SK-N-SH treated with all-trans-retinoic acid at 6 μM for 48 hours (cell line): Measurements from ENCODE around the gene CHRD.

Source experiments
- ATAC-seq: fragments of 200-7000 bp; cut with Tn5 transposase; 3 replicates; pipeline ENCODE4 v1.9.1; 2020; ENCODE audit warnings: mild to moderate bottlenecking, moderate library complexity
- ARNTL ChIP-seq: fragments of 450-650 bp; formaldehyde crosslinking; IDR thresholded peaks from 2 replicates; pipeline ENCODE4 v1.5.0; 2020; ENCODE audit warnings: low read depth, mild to moderate bottlenecking, moderate library complexity, borderline replicate concordance
- BACH2 ChIP-seq: fragments of 250-450 bp; sonication (Bioruptor Pico); IDR thresholded peaks from 2 replicates; pipeline ENCODE4 v1.9.0; 2021; ENCODE audit warnings: mild to moderate bottlenecking, borderline replicate concordance
- CSDC2 ChIP-seq: fragments of 250-450 bp; sonication (Bioruptor Pico); IDR thresholded peaks from 2 replicates; pipeline ENCODE4 v1.5.0; 2020; ENCODE audit warnings: mild to moderate bottlenecking, moderate library complexity
- ESRRG ChIP-seq: fragments of 250-450 bp; sonication (Bioruptor Pico); IDR thresholded peaks from 2 replicates; pipeline ENCODE4 v1.6.1; 2021; ENCODE audit warnings: mild to moderate bottlenecking
- GLIS3 ChIP-seq: fragments of 250-450 bp; sonication (Bioruptor Pico); IDR thresholded peaks from 2 replicates; pipeline ENCODE4 v1.5.0; 2020; ENCODE audit warnings: mild to moderate bottlenecking, moderate library complexity
- ISL1 ChIP-seq: fragments of 250-450 bp; sonication (Bioruptor Pico); IDR thresholded peaks from 2 replicates; pipeline ENCODE4 v2.1.2; 2022; ENCODE audit warnings: mild to moderate bottlenecking, moderate library complexity
- OSR1 ChIP-seq: fragments of 250-450 bp; sonication (Bioruptor Pico); IDR thresholded peaks from 2 replicates; pipeline ENCODE4 v1.8.0; 2022; ENCODE audit warnings: moderate library complexity, mild to moderate bottlenecking, inconsistent platforms
- PPARA ChIP-seq: fragments of 250-450 bp; sonication (Bioruptor Pico); IDR thresholded peaks from 2 replicates; pipeline ENCODE4 v1.5.0; 2020; ENCODE audit warnings: mild to moderate bottlenecking, borderline replicate concordance
- SNAI2 ChIP-seq: fragments of 250-450 bp; sonication (Bioruptor Pico); IDR thresholded peaks from 2 replicates; pipeline ENCODE4 v1.5.0; 2020; ENCODE audit warnings: mild to moderate bottlenecking, moderate library complexity
- TCF4 ChIP-seq: fragments of 250-450 bp; sonication (Bioruptor Pico); IDR thresholded peaks from 2 replicates; pipeline ENCODE4 v1.8.0; 2021; ENCODE audit warnings: mild to moderate bottlenecking, moderate library complexity, borderline replicate concordance
- TOX ChIP-seq: fragments of 250-450 bp; sonication (Bioruptor Pico); IDR thresholded peaks from 2 replicates; pipeline ENCODE4 v1.8.0; 2021; ENCODE audit warnings: mild to moderate bottlenecking, moderate library complexity, borderline replicate concordance
- ZC3H10 ChIP-seq: fragments of 250-450 bp; sonication (Bioruptor Pico); IDR thresholded peaks from 2 replicates; pipeline ENCODE4 v1.5.1; 2021; ENCODE audit warnings: mild to moderate bottlenecking, moderate library complexity
- ZFP3 ChIP-seq: fragments of 250-450 bp; sonication (Bioruptor Pico); IDR thresholded peaks from 2 replicates; pipeline ENCODE4 v1.5.0; 2020; ENCODE audit warnings: mild to moderate bottlenecking, moderate library complexity
- ZFP30 ChIP-seq: fragments of 450-650 bp; formaldehyde crosslinking; IDR thresholded peaks from 2 replicates; pipeline ENCODE4 v1.5.0; 2022; ENCODE audit warnings: mild to moderate bottlenecking, moderate library complexity
- ZNF565 ChIP-seq: fragments of 450-650 bp; formaldehyde crosslinking; conservative IDR thresholded peaks from 2 replicates; pipeline ENCODE4 v1.5.0; 2020; ENCODE audit warnings: low read depth, mild to moderate bottlenecking, moderate library complexity
- ZNF70 ChIP-seq: fragments of 450-650 bp; formaldehyde crosslinking; IDR thresholded peaks from 2 replicates; pipeline ENCODE4 v1.5.0; 2020; ENCODE audit warnings: mild to moderate bottlenecking, moderate library complexity
- ZNF8 ChIP-seq: fragments of 450-650 bp; formaldehyde crosslinking; IDR thresholded peaks from 2 replicates; pipeline ENCODE4 v1.5.0; 2020; ENCODE audit warnings: mild to moderate bottlenecking, moderate library complexity
- TF ChIP-seq, protein P1 (sequence below): fragments of 250-450 bp; sonication (Bioruptor Pico); IDR thresholded peaks from 2 replicates; pipeline ENCODE4 v1.5.0; 2020; ENCODE audit warnings: mild to moderate bottlenecking, moderate library complexity
- TF ChIP-seq, protein P2 (sequence below): fragments of 250-450 bp; sonication (Bioruptor Pico); IDR thresholded peaks from 2 replicates; pipeline ENCODE4 v1.8.0; 2021; ENCODE audit warnings: low read depth, mild to moderate bottlenecking, moderate library complexity, borderline replicate concordance
- TF ChIP-seq, protein P3 (sequence below): fragments of 250-450 bp; sonication (Bioruptor Pico); IDR thresholded peaks from 2 replicates; pipeline ENCODE4 v1.8.0; 2020; ENCODE audit warnings: mild to moderate bottlenecking, moderate library complexity, borderline replicate concordance
- TF ChIP-seq, protein P4 (sequence below): fragments of 250-450 bp; sonication (Bioruptor Pico); IDR thresholded peaks from 2 replicates; pipeline ENCODE4 v1.5.1; 2021; ENCODE audit warnings: mild to moderate bottlenecking, moderate library complexity
- TF ChIP-seq, protein P5 (sequence below): fragments of 250-450 bp; sonication (Bioruptor Pico); IDR thresholded peaks from 2 replicates; pipeline ENCODE4 v1.5.1; 2020; ENCODE audit warnings: low read depth, mild to moderate bottlenecking, moderate library complexity

Gene CHRD

DNA sequence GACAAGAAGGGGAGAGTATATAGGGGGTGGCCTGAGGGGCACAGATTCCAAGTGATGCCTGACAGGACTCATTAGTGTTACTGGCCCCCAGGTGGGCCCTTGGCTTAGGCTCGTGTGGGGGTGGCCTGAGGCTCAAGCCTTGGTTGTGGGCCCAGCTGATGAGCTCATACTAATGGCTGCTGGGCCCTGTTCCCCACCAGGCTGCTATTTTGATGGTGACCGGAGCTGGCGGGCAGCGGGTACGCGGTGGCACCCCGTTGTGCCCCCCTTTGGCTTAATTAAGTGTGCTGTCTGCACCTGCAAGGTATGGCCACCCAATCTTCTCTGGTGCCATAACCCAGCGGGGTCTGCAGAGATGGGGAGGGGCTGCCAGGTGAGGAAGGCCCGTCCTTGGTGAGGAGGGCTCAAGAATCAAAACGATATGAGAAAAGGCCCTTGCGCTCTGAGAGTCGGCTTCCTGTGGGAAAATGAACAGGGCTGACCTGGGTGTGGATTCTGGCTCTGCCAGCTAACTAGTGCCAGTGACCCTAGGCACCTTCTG, 7.4 kb downstream of the CHRD start:
- TF ChIP-seq ZNF70 (CRISPR knock-in tag) = no peak
- TF ChIP-seq TCF4 (CRISPR knock-in tag) = no peak
- no peak for TF ChIP-seq ISL1
- TF ChIP-seq, protein P1, sequence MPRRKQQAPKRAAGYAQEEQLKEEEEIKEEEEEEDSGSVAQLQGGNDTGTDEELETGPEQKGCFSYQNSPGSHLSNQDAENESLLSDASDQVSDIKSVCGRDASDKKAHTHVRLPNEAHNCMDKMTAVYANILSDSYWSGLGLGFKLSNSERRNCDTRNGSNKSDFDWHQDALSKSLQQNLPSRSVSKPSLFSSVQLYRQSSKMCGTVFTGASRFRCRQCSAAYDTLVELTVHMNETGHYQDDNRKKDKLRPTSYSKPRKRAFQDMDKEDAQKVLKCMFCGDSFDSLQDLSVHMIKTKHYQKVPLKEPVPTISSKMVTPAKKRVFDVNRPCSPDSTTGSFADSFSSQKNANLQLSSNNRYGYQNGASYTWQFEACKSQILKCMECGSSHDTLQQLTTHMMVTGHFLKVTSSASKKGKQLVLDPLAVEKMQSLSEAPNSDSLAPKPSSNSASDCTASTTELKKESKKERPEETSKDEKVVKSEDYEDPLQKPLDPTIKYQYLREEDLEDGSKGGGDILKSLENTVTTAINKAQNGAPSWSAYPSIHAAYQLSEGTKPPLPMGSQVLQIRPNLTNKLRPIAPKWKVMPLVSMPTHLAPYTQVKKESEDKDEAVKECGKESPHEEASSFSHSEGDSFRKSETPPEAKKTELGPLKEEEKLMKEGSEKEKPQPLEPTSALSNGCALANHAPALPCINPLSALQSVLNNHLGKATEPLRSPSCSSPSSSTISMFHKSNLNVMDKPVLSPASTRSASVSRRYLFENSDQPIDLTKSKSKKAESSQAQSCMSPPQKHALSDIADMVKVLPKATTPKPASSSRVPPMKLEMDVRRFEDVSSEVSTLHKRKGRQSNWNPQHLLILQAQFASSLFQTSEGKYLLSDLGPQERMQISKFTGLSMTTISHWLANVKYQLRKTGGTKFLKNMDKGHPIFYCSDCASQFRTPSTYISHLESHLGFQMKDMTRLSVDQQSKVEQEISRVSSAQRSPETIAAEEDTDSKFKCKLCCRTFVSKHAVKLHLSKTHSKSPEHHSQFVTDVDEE (CRISPR knock-in tag) = no peak
- no peak for TF ChIP-seq GLIS3 (CRISPR knock-in tag)
- no peak for TF ChIP-seq ZC3H10
- no peak for TF ChIP-seq ZNF8 (CRISPR knock-in tag)
- TF ChIP-seq, protein P2, sequence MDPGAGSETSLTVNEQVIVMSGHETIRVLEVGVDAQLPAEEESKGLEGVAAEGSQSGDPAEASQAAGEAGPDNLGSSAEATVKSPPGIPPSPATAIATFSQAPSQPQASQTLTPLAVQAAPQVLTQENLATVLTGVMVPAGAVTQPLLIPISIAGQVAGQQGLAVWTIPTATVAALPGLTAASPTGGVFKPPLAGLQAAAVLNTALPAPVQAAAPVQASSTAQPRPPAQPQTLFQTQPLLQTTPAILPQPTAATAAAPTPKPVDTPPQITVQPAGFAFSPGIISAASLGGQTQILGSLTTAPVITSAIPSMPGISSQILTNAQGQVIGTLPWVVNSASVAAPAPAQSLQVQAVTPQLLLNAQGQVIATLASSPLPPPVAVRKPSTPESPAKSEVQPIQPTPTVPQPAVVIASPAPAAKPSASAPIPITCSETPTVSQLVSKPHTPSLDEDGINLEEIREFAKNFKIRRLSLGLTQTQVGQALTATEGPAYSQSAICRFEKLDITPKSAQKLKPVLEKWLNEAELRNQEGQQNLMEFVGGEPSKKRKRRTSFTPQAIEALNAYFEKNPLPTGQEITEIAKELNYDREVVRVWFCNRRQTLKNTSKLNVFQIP (CRISPR knock-in tag) = no peak
- TF ChIP-seq PPARA (CRISPR knock-in tag) = no peak
- TF ChIP-seq ZFP30 (CRISPR knock-in tag) = no peak
- TF ChIP-seq SNAI2 (CRISPR knock-in tag) = no peak
- no peak for TF ChIP-seq OSR1 (CRISPR knock-in tag)
- no peak for TF ChIP-seq ZFP3 (CRISPR knock-in tag)
- no peak for TF ChIP-seq ZNF565 (CRISPR knock-in tag)
- no peak for TF ChIP-seq ESRRG
- TF ChIP-seq, protein P3, sequence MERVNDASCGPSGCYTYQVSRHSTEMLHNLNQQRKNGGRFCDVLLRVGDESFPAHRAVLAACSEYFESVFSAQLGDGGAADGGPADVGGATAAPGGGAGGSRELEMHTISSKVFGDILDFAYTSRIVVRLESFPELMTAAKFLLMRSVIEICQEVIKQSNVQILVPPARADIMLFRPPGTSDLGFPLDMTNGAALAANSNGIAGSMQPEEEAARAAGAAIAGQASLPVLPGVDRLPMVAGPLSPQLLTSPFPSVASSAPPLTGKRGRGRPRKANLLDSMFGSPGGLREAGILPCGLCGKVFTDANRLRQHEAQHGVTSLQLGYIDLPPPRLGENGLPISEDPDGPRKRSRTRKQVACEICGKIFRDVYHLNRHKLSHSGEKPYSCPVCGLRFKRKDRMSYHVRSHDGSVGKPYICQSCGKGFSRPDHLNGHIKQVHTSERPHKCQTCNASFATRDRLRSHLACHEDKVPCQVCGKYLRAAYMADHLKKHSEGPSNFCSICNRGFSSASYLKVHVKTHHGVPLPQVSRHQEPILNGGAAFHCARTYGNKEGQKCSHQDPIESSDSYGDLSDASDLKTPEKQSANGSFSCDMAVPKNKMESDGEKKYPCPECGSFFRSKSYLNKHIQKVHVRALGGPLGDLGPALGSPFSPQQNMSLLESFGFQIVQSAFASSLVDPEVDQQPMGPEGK (CRISPR knock-in tag) = no peak
- TF ChIP-seq, protein P4, sequence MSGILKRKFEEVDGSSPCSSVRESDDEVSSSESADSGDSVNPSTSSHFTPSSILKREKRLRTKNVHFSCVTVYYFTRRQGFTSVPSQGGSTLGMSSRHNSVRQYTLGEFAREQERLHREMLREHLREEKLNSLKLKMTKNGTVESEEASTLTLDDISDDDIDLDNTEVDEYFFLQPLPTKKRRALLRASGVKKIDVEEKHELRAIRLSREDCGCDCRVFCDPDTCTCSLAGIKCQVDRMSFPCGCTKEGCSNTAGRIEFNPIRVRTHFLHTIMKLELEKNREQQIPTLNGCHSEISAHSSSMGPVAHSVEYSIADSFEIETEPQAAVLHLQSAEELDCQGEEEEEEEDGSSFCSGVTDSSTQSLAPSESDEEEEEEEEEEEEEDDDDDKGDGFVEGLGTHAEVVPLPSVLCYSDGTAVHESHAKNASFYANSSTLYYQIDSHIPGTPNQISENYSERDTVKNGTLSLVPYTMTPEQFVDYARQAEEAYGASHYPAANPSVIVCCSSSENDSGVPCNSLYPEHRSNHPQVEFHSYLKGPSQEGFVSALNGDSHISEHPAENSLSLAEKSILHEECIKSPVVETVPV (CRISPR knock-in tag) = no peak
- TF ChIP-seq CSDC2 (CRISPR knock-in tag) = no peak
- no peak for ATAC-seq

DNA sequence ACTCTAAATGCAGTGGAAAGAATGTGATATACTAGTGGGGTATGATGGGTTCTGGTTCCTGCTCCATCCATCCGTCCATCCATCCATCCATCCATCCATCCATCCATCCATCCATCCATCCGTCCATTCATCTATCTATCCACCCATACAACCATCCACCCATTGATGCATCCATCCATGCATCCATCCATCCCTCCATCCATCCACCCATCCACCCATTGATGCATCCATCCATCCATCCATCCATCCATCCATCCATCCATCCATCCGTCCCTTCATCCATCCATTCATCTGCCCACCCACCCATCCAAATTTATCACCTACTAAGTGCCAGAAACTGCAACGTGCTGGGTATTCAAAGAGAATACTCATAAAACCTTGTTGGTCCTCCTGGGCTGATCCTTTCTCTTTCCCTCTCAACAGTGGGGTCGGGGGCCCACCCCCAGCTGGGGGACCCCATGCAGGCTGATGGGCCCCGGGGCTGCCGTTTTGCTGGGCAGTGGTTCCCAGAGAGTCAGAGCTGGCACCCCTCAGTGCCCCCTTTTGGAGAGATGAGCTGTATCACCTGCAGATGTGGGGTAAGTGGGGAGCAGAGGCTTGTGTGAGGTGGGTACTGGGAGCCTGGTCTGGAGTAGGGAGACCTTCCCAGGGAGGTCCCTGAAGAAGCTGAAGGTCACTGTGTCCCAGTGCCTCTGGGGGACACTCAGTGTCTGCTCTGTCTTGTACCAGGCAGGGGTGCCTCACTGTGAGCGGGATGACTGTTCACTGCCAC, 8.5 kb downstream of the CHRD start:
- TF ChIP-seq PPARA (CRISPR knock-in tag) (no peak), OSR1 (CRISPR knock-in tag) (no peak), BACH2 (CRISPR knock-in tag) (no peak), ZC3H10 (no peak), ESRRG (no peak), CSDC2 (CRISPR knock-in tag) (no peak), ZNF565 (CRISPR knock-in tag) (no peak), ARNTL (no peak), TOX (no peak), ZNF70 (CRISPR knock-in tag) (no peak)
- TF ChIP-seq, protein P3 (CRISPR knock-in tag) = no peak
- TF ChIP-seq, protein P5, sequence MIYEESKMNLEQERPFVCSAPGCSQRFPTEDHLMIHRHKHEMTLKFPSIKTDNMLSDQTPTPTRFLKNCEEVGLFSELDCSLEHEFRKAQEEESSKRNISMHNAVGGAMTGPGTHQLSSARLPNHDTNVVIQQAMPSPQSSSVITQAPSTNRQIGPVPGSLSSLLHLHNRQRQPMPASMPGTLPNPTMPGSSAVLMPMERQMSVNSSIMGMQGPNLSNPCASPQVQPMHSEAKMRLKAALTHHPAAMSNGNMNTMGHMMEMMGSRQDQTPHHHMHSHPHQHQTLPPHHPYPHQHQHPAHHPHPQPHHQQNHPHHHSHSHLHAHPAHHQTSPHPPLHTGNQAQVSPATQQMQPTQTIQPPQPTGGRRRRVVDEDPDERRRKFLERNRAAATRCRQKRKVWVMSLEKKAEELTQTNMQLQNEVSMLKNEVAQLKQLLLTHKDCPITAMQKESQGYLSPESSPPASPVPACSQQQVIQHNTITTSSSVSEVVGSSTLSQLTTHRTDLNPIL (CRISPR knock-in tag) = no peak
- TF ChIP-seq, protein P1 (CRISPR knock-in tag) = no peak
- TF ChIP-seq, protein P4 (CRISPR knock-in tag) = no peak
- no peak for ATAC-seq
